IPS-18a (cell line): ENCODE measurements around the gene CRYBB2.
"Not testable (repeated sequence)": the region's sequence is repeated elsewhere in the genome, so short reads cannot be mapped to it uniquely, and the experiment has no call there.

Source experiments
- H3K27ac ChIP-seq: one replicate; pipeline ENCODE4 v1.5.1; 2013; ENCODE audit warnings: low read length
- H3K27me3 ChIP-seq: one replicate; pipeline ENCODE4 v1.6.1; 2013; ENCODE audit warnings: mild to moderate bottlenecking, low read length; ENCODE audit not compliant: control insufficient read depth, insufficient read depth
- H3K36me3 ChIP-seq: one replicate; pipeline ENCODE4 v1.6.1; 2013; ENCODE audit warnings: low read depth, low read length; ENCODE audit not compliant: control insufficient read depth
- H3K4me1 ChIP-seq: one replicate; pipeline ENCODE4 v1.6.1; 2013; ENCODE audit warnings: low read depth, low read length; ENCODE audit not compliant: control insufficient read depth
- H3K4me3 ChIP-seq: one replicate; pipeline ENCODE4 v1.5.1; 2013; ENCODE audit warnings: low read length
- H3K9ac ChIP-seq: one replicate; pipeline ENCODE4 v1.6.1; 2013; ENCODE audit warnings: mild to moderate bottlenecking, low read length, moderate library complexity
- H3K9me3 ChIP-seq: one replicate; pipeline ENCODE4 v1.6.1; 2013; ENCODE audit warnings: low read depth, low read length; ENCODE audit not compliant: control insufficient read depth

The CRYBB2 gene

GRCh38 chr22:25213221-25213620, 6.2 kb upstream of the CRYBB2 start:
- Histone ChIP-seq H3K4me1 (no peaks in the 10 kb centered on the region), H3K27me3 (no peaks in the 10 kb centered on the region), H3K36me3 (no peaks in the 10 kb centered on the region), H3K27ac (no peak overlapping the region), H3K9me3 (no peaks in the 10 kb centered on the region), H3K9ac (no peak overlapping the region), H3K4me3 (no peak overlapping the region)

- Histone ChIP-seq H3K4me3 (no peak overlapping the region), H3K9me3 (no peaks in the 10 kb centered on the region), H3K4me1 (no peaks in the 10 kb centered on the region), H3K9ac (no peak overlapping the region), H3K27ac (no peak overlapping the region), H3K36me3 (no peaks in the 10 kb centered on the region), H3K27me3 (no peaks in the 10 kb centered on the region)
Observed at GRCh38 chr22:25216230-25216629, 3.2 kb upstream of the CRYBB2 start.

- H3K27ac ChIP-seq: no peak overlapping the region
- no peaks in the 10 kb centered on the region for H3K27me3 ChIP-seq
- H3K4me1 ChIP-seq: no peaks in the 10 kb centered on the region
- H3K4me3 ChIP-seq: no peak overlapping the region
- H3K9me3 ChIP-seq: no peaks in the 10 kb centered on the region
- no peaks in the 10 kb centered on the region for H3K36me3 ChIP-seq
- no peak overlapping the region for H3K9ac ChIP-seq
Observed at GRCh38 chr22:25219948-25220442, 556 bp downstream of the CRYBB2 start.

- H3K27ac ChIP-seq: no peak overlapping the region
- no peak overlapping the region for H3K4me3 ChIP-seq
- H3K27me3 ChIP-seq: no peaks in the 10 kb centered on the region
Observed at GRCh38 chr22:25221790-25222189, 2.4 kb downstream of the CRYBB2 start.

GRCh38 chr22:25223269-25223850, 3.9 kb downstream of the CRYBB2 start:
- Histone ChIP-seq H3K36me3 (no peaks in the 10 kb centered on the region), H3K27ac (no peak overlapping the region), H3K4me3 (no peak overlapping the region), H3K9ac (no peak overlapping the region), H3K9me3 (no peaks in the 10 kb centered on the region), H3K4me1 (no peaks in the 10 kb centered on the region), H3K27me3 (no peaks in the 10 kb centered on the region)

More at GRCh38 chr22:25221790-25222189, 2.4 kb downstream of the CRYBB2 start:
- Histone ChIP-seq H3K36me3 (no peaks in the 10 kb centered on the region), H3K9ac (no peak overlapping the region), H3K9me3 (no peaks in the 10 kb centered on the region), H3K4me1 (no peaks in the 10 kb centered on the region)

- Histone ChIP-seq H3K27ac (no peak overlapping the region), H3K9ac (no peak overlapping the region), H3K4me1 (no peaks in the 10 kb centered on the region), H3K9me3 (no peaks in the 10 kb centered on the region), H3K4me3 (no peak overlapping the region), H3K27me3 (no peaks in the 10 kb centered on the region), H3K36me3 (no peaks in the 10 kb centered on the region)
Observed at GRCh38 chr22:25228822-25229221, 9.4 kb downstream of the CRYBB2 start.

GRCh38 chr22:25230760-25231159, 11.3 kb downstream of the CRYBB2 start:
- not testable (repeated sequence) for H3K27ac ChIP-seq, H3K9ac ChIP-seq, H3K4me3 ChIP-seq, H3K27me3 ChIP-seq, H3K4me1 ChIP-seq, H3K36me3 ChIP-seq, H3K9me3 ChIP-seq

- Histone ChIP-seq H3K27ac (no peak overlapping the region), H3K9me3 (no peaks in the 10 kb centered on the region), H3K9ac (no peak overlapping the region), H3K27me3 (no peaks in the 10 kb centered on the region), H3K4me1 (no peaks in the 10 kb centered on the region), H3K4me3 (no peak overlapping the region), H3K36me3 (no peaks in the 10 kb centered on the region)
Observed at GRCh38 chr22:25232301-25232700, 12.9 kb downstream of the CRYBB2 start.

GRCh38 chr22:25233706-25234105, 14.3 kb downstream of the CRYBB2 start:
- H3K36me3 ChIP-seq, H3K27ac ChIP-seq, H3K4me3 ChIP-seq, H3K4me1 ChIP-seq, H3K9ac ChIP-seq, H3K9me3 ChIP-seq, H3K27me3 ChIP-seq: not testable (repeated sequence)

- H3K4me3 ChIP-seq: no peak overlapping the region
- H3K27me3 ChIP-seq: no peaks in the 10 kb centered on the region
- H3K9ac ChIP-seq: no peak overlapping the region
- no peak overlapping the region for H3K27ac ChIP-seq
- H3K4me1 ChIP-seq: no peaks in the 10 kb centered on the region
- H3K9me3 ChIP-seq: no peaks in the 10 kb centered on the region
- no peaks in the 10 kb centered on the region for H3K36me3 ChIP-seq
Observed at GRCh38 chr22:25235547-25236290, 16.3 kb downstream of the CRYBB2 start.

- Histone ChIP-seq H3K36me3 (no peaks in the 10 kb centered on the region), H3K4me3 (no peak overlapping the region), H3K9me3 (no peaks in the 10 kb centered on the region), H3K4me1 (no peaks in the 10 kb centered on the region), H3K27me3 (no peaks in the 10 kb centered on the region), H3K9ac (no peak overlapping the region), H3K27ac (no peak overlapping the region)
Observed at GRCh38 chr22:25236417-25236816, 17.0 kb downstream of the CRYBB2 start.

- Histone ChIP-seq H3K9me3 (no peaks in the 10 kb centered on the region), H3K27me3 (no peaks in the 10 kb centered on the region), H3K9ac (no peak overlapping the region), H3K36me3 (no peaks in the 10 kb centered on the region), H3K27ac (no peak overlapping the region), H3K4me1 (no peaks in the 10 kb centered on the region), H3K4me3 (no peak overlapping the region)
Observed at GRCh38 chr22:25237503-25237902, 18.1 kb downstream of the CRYBB2 start.
